DMS 273 (cell line): ENCODE data around the gene ANXA3.
"Not testable (repeated sequence)": the region's sequence is repeated elsewhere in the genome, so short reads cannot be mapped to it uniquely, and the experiment has no call there.

Experiments
- DNase-seq: peaks from one replicate; lab custom pipeline; 2025; ENCODE audit not compliant: unreplicated experiment; lab: John Stamatoyannopoulos, UW

Gene ANXA3

DNA sequence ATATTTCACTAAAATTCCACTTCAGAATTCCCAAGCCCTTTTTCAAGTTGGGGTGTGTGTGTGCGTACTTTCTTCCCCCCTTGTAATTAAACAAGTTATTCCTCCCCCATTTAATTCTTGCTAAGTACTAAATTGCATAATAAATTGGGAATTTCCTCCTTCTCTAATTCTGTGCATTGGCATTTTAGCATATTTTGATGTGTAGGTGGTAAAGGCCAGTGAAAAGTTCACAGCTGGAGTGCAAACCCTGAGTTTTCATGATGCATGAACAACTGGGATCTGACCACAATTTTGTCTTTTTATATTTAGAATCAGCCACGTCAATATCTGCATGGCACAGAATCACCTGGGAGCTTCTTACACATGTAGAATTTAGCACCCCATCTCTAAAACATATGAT, 18.5 kb downstream of the ANXA3 start:
- DNase-seq = no peak

DNA sequence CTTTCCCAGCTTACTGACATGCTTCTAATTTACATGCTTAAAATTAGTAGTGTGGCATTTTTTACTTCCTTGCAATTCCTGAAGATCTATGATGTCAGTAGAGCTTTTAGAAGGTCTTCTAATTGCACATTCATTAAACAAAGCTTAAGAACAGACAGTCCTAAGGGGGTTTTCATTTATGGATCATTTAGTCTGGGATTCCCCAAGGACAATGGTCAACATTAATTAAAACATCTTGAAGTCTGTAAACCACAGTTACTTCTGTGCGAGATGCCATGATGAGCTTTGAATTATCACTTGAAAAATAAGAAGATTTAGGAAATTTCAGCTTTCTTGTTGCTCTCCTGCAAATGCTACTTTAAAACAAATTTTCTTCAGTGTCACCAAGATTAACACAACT, 20.2 kb downstream of the ANXA3 start:
- DNase-seq = no peak

DNA sequence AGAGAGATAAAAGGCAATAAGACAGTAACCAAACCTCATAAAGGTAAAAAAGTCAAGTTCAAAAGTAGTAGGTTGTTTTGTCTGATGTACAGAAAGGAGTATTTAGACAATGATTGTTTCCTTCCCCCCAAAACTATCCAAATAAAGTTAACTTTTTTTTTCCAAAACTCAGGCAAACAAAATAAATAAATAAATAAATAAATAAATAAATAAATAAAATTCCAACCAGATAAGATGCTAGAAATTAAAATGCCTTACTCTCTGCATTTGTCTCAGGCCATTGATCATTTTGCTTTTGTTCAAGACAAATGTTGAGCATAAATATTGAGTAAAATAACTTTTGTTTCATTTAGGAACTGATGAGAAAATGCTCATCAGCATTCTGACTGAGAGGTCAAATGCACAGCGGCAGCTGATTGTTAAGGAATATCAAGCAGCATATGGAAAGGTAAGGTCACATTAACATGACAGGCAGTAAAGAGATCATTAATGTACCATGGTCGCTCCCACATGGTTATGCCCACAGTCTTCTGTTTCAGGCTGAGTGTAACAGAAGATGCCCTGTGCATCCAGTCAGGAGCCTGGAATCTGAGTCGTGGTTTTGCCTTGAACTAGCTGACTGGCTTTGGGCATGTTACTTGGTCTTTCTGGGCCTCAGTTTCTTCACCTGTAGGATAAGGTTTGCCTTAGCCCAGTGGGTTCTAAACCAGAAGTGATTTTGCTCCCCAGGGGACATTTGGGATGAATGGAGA, 27.3 kb downstream of the ANXA3 start:
- DNase-seq = no peak

DNA sequence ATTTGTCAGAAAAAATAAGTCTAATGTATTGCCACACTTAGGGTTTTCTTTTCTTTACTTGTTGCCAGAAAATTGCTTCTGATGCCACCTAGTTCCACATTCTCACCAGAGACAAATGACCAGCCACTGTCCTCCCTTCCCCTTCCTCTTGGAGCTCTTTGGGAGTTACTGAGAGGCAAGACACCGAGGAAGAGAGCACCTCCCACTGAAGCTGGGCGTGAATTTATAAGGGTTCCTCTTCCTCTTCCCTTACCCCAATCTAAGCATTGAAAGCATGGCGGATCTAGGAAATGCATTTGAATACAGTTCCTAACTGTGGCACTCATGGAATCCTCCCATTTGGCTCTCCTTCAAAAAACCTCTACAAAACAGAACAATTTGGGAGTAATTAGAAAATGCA, 30.0 kb downstream of the ANXA3 start:
- no peak for DNase-seq

DNA sequence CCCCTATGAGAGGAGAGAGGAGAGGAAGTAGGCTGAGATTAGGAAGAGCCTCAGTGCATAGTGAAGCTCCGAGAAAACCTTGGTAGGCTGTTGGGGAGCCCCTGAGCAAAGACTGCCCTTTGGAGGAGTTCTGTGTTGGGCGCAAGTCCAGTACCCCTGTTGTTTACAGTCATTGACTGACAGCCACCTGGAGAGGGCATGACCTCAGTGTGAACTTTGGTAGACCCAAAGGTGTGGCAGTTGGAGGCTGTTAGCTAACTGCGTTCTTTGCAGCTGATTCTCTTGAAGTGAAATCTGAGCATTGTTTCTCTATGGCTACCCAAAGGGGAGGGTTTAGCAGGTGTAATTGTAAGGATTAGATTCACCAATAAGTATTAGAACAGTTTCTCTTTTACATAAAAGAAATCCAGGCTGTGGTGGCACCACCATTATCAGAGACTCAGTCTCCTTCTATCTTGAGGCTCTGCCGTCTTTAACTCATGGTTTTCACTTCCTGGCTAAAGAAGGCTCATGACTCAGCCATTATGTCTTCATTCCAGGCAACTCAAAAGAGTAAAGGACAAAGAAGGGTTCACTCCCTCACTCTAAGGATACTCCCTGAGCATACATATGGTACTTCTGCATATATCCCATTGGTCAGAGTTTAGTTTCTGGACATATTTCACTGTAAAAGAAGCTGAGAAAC, 33.4 kb downstream of the ANXA3 start:
- DNase-seq = no peak

DNA sequence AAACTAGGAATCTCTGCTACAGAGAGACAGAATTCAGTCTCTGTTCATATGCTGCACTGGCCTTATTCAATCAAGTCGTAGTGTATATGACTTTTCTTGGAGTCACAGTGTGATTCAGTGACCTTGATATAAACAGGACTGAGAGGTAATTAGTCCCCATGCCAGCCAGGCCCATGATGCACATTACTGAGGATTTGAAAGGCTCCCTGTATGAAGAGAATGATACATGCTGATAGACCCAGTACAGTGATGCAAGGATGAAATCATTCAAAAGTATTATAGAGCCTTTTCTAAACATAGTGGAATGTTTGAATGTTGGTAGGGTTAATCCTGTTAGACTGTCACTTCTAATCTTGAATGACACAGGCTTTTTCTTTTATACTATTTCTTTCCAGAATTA, 34.1 kb downstream of the ANXA3 start:
- no peak for DNase-seq

DNA sequence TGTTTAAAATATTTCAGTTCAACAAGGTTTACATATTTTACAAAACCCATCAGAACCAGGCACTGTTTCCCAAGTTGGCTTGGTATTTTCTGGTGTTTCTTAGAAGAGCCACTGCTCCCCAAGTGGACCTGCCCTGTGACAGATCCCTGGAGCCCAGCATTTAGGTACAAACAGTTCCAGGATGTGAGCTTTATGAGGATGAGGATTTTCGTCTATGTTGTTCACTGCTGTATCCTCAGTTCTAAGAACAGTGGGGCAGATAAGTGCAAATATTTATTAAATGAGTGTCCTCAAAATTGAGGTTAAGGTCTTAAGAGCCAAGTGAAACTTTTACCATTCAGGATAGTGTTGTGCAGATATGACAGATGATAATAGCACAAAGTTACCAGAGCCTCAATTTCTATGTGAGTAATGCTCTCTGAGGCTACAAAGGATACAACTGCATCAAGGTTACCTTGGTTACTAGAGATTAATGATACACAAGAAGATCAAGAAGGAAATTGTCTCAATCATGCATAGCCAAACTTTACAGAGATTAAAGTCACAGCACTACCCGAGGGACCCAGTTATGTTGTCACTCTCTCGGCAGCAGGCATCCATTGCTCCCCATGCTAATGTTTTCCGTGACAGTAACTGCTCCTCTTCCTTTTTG, 37.5 kb downstream of the ANXA3 start:
- no peak for DNase-seq

DNA sequence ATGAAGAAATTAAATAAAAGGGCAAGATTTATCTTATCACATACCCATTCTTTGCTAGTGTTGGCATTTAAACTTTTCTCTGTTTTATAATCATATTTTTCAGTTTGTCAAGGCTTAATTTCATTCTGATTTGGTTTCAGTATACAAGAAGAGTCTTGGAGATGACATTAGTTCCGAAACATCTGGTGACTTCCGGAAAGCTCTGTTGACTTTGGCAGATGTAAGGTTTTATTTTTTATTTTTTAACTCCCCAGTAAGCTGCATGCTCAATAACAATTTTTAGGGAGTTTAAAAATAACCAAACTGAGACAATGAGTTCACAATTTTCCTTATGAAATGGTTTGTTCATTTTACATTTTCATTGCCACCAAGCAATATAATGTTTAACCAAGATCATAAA, 39.8 kb downstream of the ANXA3 start:
- DNase-seq = no peak

DNA sequence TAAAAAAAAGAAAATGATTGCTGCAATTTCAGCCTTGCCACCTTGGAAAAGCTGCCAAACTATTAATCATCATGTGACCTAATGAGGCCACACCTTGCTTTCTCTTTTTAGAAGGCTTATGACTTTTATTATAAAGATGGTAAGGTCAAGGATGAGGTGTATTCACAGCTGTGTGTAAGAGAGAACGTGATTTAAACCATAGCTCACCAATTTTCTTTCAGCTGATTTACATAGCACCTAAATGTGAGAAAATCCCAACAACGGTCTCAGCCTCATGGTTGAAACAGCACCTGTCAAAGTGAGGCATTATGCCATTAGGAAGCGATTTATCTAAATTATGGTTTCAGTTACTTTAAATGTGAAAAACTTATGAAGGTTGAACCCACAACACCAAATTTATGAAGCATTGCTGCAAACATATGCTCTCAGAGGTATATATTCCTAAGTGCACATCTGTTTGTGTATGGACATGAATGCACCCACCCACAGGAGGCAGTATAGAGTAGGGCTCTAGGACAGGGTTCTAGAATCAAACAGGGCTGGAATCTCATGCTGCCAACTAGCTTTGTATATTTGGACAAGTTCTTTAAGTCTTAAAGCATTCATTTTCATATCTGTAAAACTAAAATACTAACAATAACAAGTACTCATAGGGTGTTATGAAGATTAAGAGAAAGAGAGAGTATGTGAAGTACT, 40.7 kb downstream of the ANXA3 start:
- peak; percentile 43 for DNase-seq

DNA sequence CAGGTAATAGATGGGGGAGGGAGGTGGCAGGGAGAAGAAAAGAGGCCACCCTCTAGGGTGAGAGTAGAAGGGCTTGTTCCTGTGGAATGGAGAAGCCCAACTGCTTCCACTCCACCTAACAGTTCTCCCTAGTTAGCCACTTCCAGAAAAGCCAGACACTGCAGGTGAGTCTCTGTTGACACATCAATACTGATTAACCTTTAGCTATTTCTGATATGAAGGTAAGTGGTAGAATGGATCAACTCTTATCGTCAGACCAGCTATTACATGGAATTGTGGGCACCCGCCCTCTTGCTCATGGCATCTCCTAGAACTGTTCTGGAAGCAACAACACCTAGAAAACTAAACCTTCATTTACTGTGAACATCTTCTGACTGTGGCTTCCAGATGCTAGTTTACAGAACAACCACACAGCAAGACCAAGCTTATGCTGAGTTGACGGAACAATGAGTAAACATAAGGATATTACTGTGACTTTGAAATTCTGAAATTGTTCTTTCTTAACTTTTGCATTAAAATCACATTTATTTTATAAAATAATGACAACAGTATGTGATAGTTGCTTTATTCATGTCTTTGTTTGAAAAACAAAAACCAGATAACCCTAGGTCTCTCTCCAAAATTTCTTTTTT, 44.7 kb downstream of the ANXA3 start:
- DNase-seq = no peak

DNA sequence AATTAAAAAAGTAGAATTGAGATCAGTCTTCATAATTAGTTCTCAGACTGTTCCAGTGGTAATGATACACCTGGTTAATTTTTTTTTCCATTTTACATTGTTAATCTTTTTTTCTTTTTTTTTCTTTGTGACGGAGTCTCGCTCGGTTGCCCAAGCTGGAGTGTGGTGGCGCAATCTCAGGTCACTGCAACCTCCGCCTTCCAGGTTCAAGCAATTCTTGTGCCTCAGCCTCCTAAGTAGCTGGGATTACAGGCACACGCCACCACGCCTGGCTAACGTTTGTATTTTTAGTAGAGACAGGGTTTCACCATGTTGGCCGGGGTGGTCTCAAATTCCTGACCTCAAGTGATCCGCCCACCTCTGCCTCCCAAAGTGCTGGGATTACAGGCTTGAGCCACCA, 46.9 kb downstream of the ANXA3 start:
- not testable (repeated sequence) for DNase-seq

DNA sequence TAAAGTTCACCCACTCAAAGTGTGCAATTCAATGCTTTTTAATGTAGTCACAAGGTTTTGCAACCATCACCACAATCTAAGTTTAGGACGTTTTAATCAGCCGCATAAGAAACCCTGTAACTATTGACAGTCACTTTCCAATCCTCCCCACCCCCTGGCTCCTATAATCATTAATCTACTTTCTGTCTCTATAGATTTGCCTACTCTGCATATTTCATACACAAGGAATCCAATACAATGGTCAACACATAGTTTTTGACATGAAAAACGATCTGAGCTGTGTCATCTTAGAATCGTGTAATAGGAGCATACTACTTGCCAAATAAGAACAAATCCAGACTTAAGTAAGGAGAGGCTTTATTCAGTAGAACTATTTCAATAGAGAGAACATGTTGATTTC, 47.6 kb downstream of the ANXA3 start:
- DNase-seq = no peak

DNA sequence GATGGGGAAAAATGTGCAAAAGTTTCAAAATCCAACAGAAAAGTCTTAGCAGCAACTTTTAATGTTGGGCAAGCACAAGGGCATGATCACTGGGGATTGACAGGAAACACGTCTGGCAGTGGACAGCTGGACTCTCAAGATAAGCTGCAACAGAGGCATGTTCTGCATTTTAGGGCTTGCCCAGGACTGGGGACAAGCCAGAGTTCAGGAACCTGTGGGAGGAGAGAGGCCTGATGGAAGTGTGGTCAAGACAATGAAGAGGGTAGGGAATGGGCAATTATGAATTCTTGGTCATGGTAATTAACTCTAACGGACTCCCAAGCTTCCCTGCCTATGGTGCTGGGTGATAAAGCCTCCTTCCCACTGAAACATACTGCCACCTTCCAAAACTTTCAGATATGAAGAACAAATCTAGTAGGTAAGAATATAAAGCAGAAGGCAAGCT, 48.4 kb downstream of the ANXA3 start:
- no peak for DNase-seq

DNA sequence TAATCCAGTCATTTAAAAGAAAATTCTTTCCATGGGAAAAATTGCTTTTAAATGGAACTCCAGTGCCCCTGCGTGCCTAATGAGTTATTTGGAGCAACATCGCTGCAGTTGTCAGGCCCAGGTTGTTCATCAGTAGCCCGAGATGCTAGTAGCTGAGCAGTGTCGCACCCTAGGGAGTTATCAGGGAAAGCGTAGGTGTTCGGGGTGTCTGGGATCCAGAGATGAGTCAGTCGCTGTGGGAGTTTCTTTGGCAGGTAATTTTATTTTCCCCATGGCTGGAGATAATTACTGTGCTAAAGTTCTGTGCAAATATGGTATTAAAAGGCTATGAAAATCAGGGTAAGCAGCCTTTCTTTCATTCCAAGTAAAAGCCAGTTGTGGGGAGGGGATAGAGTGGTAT, 49.4 kb downstream of the ANXA3 start:
- no peak for DNase-seq

DNA sequence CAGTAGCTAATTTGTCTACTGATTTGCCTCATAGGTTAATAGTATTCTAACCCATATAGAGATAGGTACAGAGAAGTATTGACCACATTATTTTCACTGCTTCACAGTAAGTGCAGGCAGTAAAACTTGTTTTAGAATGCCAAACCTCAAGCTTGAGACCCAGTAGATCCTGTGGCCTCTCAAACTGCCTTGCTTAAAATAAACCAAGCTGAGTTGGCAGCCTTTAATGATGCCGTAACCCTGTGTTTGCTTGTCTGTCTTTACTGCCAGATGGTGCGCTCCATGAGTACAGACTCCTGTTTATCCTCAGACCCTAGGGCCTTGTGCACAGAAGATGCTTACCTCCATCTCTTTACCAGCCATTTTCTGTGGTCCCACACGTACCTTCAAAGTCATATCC, 50.8 kb downstream of the ANXA3 start:
- peak; percentile 75 for DNase-seq

DNA sequence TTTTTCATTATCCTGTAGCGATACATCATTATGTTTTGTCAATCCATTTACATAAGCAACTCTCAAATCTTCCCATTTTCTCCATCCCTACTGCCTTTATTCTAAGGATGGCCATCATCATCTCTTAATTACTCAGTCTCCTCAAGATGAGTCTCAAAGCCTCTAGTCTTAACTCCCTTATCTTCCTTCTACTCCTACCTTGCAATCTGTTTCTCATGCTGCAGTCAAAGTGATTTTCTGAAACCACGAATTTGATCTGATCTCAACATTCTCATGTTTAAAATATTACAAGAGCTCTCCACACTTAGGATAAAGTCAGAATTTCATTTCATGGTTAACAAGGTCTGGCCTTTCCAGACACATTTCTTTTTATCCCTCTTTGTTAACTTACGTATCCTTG, 51.8 kb downstream of the ANXA3 start:
- DNase-seq = no peak

DNA sequence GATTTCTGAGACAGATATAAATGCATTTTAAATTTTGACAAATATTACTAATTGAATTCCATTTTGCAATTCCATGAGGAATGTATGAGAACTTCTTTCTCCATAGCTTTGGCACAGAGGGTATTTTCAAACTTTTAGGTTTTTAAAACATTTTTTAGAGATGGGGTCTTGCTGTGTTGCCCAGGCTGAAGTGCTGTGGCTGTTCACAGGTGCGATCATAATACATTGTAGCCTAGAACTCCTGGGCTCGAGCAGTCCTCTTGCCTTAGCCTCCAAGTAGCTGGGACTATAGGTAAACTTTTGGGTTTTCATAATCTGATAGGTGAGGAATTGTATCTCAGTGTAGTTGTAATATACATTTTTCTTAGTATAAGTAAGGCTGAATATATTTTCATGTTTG, 53.4 kb downstream of the ANXA3 start:
- no peak for DNase-seq

DNA sequence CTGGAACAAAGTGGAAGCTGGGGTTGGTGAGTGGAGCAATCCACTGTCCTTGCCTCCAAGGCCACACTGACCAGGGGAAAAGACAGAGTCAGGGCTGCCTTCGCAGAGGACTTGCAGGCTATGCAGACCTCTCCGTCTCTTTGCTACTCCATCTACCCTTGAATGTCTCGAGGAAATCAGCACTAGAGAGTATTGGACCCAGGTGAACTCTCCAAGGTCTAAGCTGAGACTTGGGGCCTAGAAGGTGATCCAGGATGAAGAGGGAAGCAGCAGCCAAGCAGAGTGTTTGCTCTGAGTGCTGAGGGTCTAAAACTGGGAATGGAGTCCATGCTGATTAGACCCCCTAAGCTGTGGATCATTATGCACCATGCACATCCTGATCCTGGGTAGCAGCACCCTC, 54.5 kb downstream of the ANXA3 start:
- DNase-seq = no peak

DNA sequence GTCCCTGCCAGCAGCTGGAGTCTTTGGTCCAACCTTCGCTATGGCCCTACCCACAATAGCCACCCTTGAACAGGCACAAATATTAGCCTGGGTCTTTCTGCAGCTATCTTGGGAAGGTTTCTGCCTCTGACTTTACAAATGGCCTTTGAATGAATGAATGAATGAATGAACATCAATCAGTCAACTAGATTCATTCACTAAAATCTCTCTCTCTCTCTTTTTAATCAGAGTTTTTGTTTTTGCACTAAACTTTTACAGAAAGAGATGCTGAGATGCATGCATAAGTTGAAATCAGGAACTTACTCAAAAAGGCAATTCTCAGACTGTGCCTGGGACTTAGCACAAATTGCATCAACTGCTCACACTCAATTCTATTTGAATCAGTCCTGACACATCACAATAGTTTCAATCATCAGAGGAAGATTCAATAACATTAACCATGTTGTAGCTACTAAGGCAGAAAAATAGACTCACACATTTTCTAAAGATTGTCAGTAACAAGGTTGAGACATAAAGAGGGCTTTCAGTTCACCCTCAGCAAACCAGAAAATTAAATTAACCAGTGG, 55.0 kb downstream of the ANXA3 start:
- DNase-seq = no peak

DNA sequence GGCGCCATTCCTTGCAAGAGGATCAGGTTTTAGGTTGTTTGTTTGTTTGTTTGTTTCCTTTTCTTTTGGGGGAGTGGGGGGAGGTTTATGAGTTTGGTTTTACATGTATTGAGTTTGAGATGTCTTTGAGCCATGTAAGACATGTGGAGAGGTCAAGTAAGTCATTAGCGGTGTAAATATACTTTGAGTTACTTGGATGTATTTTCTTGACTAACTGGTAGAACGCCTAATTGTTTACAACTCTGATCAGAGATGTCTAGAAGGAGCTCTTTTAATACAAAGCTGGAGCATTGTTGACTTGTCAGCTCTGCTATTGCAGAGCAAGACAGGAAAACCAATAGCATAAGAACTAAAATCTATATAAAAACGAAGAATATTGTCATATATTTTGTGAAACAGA, 57.1 kb downstream of the ANXA3 start:
- DNase-seq = no peak

DNA sequence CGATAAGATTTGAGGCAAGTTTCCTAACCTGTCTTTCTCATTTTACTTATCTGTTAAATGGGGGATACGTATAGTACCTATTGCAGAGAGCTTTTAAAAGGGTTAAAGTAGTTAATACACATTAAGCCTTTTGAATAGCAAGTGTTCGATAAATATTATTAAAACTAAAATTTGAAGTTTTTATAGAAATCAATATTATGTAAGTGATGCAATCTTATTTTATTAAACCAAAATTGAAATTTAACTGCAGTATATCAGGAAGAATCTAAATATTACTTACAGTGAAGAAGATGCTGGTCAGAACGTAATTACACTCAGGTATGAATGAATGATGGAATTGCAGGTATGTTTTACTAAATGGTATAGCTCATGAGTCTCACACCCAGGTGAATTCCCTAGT, 58.0 kb downstream of the ANXA3 start:
- DNase-seq = no peak
